Adrenal gland (tissue), 12 donors: ENCODE measurements around the gene S100A10. TPM values are rescaled to one million over a fixed set of nuclear protein-coding genes. Genes with fewer than 3 reads are reported as not detected.
A peak's percentile ranks its signal among the peaks of the same experiment; 100 is the strongest.

ENCODE experiments used
- DNase-seq, 7 donors: peaks; one replicate each; pipeline ENCODE4 v3.0.0-alpha.2; 2019 to 2020
- H3K27ac ChIP-seq, 5 donors: fragments of 200-600 bp; sonication (generic) in 4 of 5; 1 replicate in 3 of 5; 2 replicates in 2 of 5; pipeline versions ENCODE4 v1.5.1 to v1.8.0; 2016 to 2020; ENCODE audit warnings: mild to moderate bottlenecking in 1 of 5
- H3K27me3 ChIP-seq: fragments of 200-600 bp; 2 replicates; pipeline ENCODE4 v1.8.0; 2021
- H3K36me3 ChIP-seq, 2 donors: fragments of 200-600 bp; replicated peaks in 1 of 2; 1 replicate in 1 of 2; 2 replicates in 1 of 2; pipeline versions ENCODE4 v1.5.1 to v1.8.0; 2018 to 2022
- H3K4me1 ChIP-seq, 2 donors: fragments of 200-600 bp; replicated peaks in 1 of 2; 1 replicate in 1 of 2; 2 replicates in 1 of 2; pipeline versions ENCODE4 v1.5.1 to v1.8.0; 2018 to 2021
- H3K4me3 ChIP-seq, 4 donors: fragments of 200-600 bp; sonication (generic) in 3 of 4; one replicate each; pipeline ENCODE4 v1.5.1; 2016 to 2018
- H3K9me3 ChIP-seq, 3 donors: fragments of 200-600 bp; sonication (generic) in 1 of 3; replicated peaks in 1 of 3; 1 replicate in 2 of 3; 2 replicates in 1 of 3; pipeline versions ENCODE4 v1.5.1 to v1.8.0; 2016 to 2021
- POLR2A ChIP-seq, 2 donors: fragments of 450-650 bp; IDR thresholded peaks; one replicate each; pipeline ENCODE4 v1.6.1; 2017; ENCODE audit warnings: antibody characterized with exemption in 2 of 2, mild to moderate bottlenecking in 2 of 2, moderate library complexity in 1 of 2
- WGBS, 4 donors: extraction: QIAGEN DNeasy Blood & Tissue Kit in 2 of 4; methylation state at CpG; one replicate each; pipeline versions ENCODE4 v1.1.5 to v1.1.7; 2013 to 2017; 5-methylcytosine and 5-hydroxymethylcytosine counted together
- intact Hi-C, 2 donors: fragments of 100-400 bp; cut with DNase I; formaldehyde crosslinking; loops; one replicate each; pipeline versions ENCODE4 v1.14.1 to v1.15.0; 2022 to 2023
- polyA plus RNA-seq, 3 donors: library from polyadenylated mRNA; stranded (reverse); fragments of 200-250 nt in 2 of 3; fragments of 350-450 nt in 1 of 3; fragmentation: Illumina TruSeq in 1 of 3; extraction: RNeasy Lipid Tissue Mini Kit (QIAGEN cat#74804) in 1 of 3; gene quantifications; one replicate each; pipeline ENCODE4 v1.2.3, GENCODE V29; 2013 to 2014
- total RNA-seq, 9 donors: library from RNA; depleted of rRNA in 4 of 9; stranded (reverse); fragments of >200 nt in 4 of 9; fragments of 120-200 nt in 1 of 9; fragmentation: NEBNext Ultra II Directional in 1 of 9; extraction: Animal tissue kit (Norgen Biotek cat#: 25700) in 1 of 9; gene quantifications; one replicate each; pipeline versions ENCODE4 v1.1.0 to v1.2.4, GENCODE V29; 2013 to 2023
- TF ChIP-seq, protein P1 (sequence below), 6 experiments: fragments of 450-650 bp in 4 of 6; fragments of 200-600 bp in 2 of 6; sonication (generic) in 1 of 6; IDR thresholded peaks; 1 replicate in 5 of 6; 2 replicates in 1 of 6; pipeline versions ENCODE4 v1.5.1 to v1.8.0; 2016 to 2021; ENCODE audit warnings: antibody characterized with exemption in 6 of 6, mild to moderate bottlenecking in 2 of 6, moderate library complexity in 1 of 6
- donor health status: healthy with polysubstance abuse.
- donor health status: Bipolar disorder and iron deficiency.
- donor health status: DM: yes; HTN: yes; CAD: no.
- donor health status: DM: no; HTN: no; CAD: no.
- donor health status: DM: no; HTN: no; CAD: no.
- donor health status: DM: yes; HTN: yes; CAD: no.

The S100A10 gene
- total and polyA plus RNA-seq, 12 donors, result 24.9 to 860 (median 366) TPM

DNA sequence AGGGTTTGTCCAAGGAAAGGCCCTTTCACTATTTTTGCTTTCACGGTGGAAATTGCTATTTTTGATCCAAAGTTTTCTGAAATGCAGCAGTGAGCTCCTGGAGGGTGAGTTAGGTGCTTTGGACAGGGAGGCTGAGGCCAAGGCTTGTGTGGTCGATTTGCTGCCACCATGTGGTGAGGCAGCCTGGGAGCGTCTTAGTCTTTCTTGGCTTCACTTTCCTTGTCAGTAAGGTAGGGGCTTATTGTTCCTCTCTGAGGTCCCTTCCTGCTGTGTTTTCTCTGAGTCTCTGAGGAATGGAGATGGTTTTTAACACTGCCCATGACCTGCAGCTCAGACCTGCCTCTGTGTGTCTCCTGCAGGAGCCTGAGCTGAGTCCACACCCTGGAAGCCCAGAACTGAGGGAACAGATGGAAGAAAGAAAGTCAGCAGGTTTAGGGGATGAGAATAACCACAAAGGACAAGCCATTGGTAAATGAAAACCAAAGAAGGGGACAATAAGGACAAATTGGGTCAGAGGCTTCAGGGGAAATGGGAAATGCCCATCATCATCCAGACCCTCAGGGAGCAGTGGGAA lies 20.1 kb upstream of the S100A10 start:
- Histone ChIP-seq H3K36me3 (no peaks in the 10 kb centered on the region), H3K4me3 (no peak overlapping the region), H3K9me3 (no peaks in the 10 kb centered on the region), H3K27ac (no peak overlapping the region), H3K4me1 (no peaks in the 10 kb centered on the region), H3K27me3 (no peaks in the 10 kb centered on the region)
- intact Hi-C loops, result no loop called here
- 12 to 21% (median 17%) methylated on average over 3 of the region's 3 CpGs for WGBS, 4 donors
- DNase-seq, result peak in 6 of 7 donors; percentile 26 to 61 (median 50)
- no peak for TF ChIP-seq POLR2A (IDR thresholded peaks at IDR 0.05)
- TF ChIP-seq, protein P1, sequence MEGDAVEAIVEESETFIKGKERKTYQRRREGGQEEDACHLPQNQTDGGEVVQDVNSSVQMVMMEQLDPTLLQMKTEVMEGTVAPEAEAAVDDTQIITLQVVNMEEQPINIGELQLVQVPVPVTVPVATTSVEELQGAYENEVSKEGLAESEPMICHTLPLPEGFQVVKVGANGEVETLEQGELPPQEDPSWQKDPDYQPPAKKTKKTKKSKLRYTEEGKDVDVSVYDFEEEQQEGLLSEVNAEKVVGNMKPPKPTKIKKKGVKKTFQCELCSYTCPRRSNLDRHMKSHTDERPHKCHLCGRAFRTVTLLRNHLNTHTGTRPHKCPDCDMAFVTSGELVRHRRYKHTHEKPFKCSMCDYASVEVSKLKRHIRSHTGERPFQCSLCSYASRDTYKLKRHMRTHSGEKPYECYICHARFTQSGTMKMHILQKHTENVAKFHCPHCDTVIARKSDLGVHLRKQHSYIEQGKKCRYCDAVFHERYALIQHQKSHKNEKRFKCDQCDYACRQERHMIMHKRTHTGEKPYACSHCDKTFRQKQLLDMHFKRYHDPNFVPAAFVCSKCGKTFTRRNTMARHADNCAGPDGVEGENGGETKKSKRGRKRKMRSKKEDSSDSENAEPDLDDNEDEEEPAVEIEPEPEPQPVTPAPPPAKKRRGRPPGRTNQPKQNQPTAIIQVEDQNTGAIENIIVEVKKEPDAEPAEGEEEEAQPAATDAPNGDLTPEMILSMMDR (IDR thresholded peaks at IDR 0.05), result peak in 5 of 6 experiments; percentile 39 to 46 (median 43)

DNA sequence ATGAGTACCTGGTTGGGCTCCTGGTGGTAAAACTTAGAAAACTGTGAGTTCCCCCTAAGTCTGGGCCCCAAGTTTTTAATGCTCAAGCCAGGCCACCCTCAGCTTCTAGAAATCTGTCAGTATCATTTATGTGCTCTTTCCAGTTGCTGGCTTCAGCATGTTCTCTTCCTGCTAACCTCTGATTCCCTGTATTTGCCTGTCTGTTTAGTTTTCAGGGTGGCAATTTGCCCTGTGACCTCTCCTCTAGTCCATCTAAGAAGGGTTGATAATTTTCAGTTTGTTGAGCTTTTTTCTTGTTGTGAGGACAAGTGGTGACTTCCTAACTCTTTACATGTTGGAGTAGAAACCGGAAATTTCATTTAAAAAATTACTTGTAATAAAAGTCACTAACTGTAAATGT lies 16.0 kb upstream of the S100A10 start:
- H3K27me3 ChIP-seq, result no peaks in the 10 kb centered on the region
- DNase-seq, result no peak
- no peak overlapping the region for H3K4me3 ChIP-seq
- intact Hi-C loops, result no loop called here
- TF ChIP-seq, protein P1 (IDR thresholded peaks at IDR 0.05), result no peak
- TF ChIP-seq POLR2A (IDR thresholded peaks at IDR 0.05), result no peak
- H3K9me3 ChIP-seq, result no peaks in the 10 kb centered on the region
- 92 to 93% (median 92%) methylated on average over 1 of the region's 1 CpG for WGBS, 4 donors
- no peaks in the 10 kb centered on the region for H3K36me3 ChIP-seq
- no peaks in the 10 kb centered on the region for H3K4me1 ChIP-seq
- H3K27ac ChIP-seq, result no peak overlapping the region

DNA sequence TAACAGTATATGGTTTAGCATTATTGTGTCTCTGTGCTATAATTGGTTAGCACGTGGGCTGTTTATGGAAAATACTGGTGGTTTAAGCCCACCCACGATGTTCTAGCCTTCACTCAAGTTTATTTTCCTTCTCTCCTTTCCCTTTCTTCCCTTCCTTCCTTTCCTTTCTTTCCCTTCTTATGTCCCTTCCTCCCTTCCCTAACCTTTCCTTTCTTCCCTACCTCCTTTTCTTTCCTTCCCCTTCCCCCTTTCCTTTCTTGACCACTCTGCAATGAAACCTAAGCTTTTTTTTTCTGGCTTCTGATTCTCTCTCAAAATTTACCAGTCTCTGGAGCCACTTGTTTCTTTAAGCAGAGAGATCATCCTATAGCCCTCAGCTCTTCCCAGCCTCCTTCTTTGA lies 13.4 kb upstream of the S100A10 start:
- H3K27ac ChIP-seq, result no peak overlapping the region
- H3K27me3 ChIP-seq, result no peaks in the 10 kb centered on the region
- H3K4me1 ChIP-seq, result no peaks in the 10 kb centered on the region
- no peak for TF ChIP-seq POLR2A (IDR thresholded peaks at IDR 0.05)
- TF ChIP-seq, protein P1 (IDR thresholded peaks at IDR 0.05), result no peak
- no peak overlapping the region for H3K4me3 ChIP-seq
- intact Hi-C loops, result no loop called here
- H3K9me3 ChIP-seq, result no peaks in the 10 kb centered on the region
- no peaks in the 10 kb centered on the region for H3K36me3 ChIP-seq
- DNase-seq, result no peak
- WGBS, 4 donors, result 47 to 66% (median 52%) methylated on average over 2 of the region's 2 CpGs

DNA sequence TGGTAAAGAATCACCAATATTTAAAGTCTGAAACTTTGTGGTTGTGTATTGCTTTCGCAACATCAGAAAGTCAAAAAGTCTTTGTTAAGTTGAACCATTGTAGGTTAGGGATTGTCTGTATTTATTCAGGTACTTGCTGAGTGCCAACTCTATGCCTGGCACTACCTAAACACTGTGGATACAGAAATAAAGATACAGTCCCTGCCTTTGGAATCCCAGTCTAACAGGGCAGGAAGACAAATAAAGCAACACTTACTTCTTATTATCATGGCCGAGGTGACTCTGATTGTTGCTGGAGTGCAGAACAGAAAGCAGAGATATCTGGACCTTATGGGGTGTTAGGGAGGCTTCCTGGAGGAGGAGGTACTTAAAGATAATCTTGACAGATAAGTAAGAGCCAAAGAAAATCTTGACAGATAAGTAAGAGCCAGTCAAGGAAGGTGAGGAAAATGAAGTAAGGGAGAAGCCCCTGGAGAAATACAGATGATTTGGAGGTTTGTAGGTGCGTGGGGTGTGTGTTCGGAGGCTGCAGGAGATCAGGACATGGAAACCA lies 11.8 kb upstream of the S100A10 start:
- intact Hi-C loops, result no loop called here
- Histone ChIP-seq H3K27me3 (no peaks in the 10 kb centered on the region), H3K4me3 (no peak overlapping the region), H3K9me3 (no peaks in the 10 kb centered on the region), H3K4me1 (peaks cover 0 to 8% of the 10 kb centered on the region in 2 donors), H3K36me3 (no peaks in the 10 kb centered on the region), H3K27ac (no peak overlapping the region)
- 51 to 68% (median 58%) methylated on average over 4 of the region's 4 CpGs for WGBS, 4 donors
- TF ChIP-seq POLR2A (IDR thresholded peaks at IDR 0.05), result no peak
- TF ChIP-seq, protein P1 (IDR thresholded peaks at IDR 0.05), result no peak
- DNase-seq, result no peak
